HepG2 (cell line): ENCODE data around the gene EPB41L3. TPM values are rescaled to one million over a fixed set of nuclear protein-coding genes. Genes with fewer than 3 reads are reported as not detected.

Experiments
- ATAC-seq: fragments of 200-7000 bp; cut with Tn5 transposase; 3 replicates; pipeline ENCODE4 v1.9.1; 2020; ENCODE audit warnings: mild to moderate bottlenecking, moderate library complexity
- BruUV-seq: library from RNA; stranded (reverse); fragments of 400-500 nt; replicated peaks from 2 replicates; lab custom pipeline; 2021; lab: Mats Ljungman, UMichigan
- CTCF ChIA-PET: fragments of 300-600 bp; formaldehyde crosslinking; extraction: SDS; loops from one replicate; lab custom pipeline; 2021; ENCODE audit warnings: low total read pairs, inconsistent platforms, low intra/inter-chr PET ratio; lab: Yijun Ruan, JAX
- POLR2A ChIA-PET: fragments of 350-600 bp; sonication (Branson Sonifier 250); formaldehyde crosslinking; loops from one replicate; lab custom pipeline; 2020; ENCODE audit warnings: antibody characterized with exemption, inconsistent platforms; lab: Yijun Ruan, JAX
- DNase-seq: peaks from one replicate; pipeline ENCODE4 v3.0.0-alpha.2; 2015; ENCODE audit warnings: low spot score
- FAIRE-seq: peaks from 3 replicates; lab custom pipeline; 2011; peaks lifted over from hg19 to GRCh38; lab: Jason Lieb, UNC
- H2AFZ ChIP-seq: one replicate; pipeline ENCODE4 v1.6.1; 2011; ENCODE audit warnings: low read length, inconsistent platforms
- H3K27ac ChIP-seq: fragments of 300-600 bp; 3 replicates; pipeline ENCODE4 v1.8.0; 2011; ENCODE audit warnings: mixed run types, mild to moderate bottlenecking, mixed read lengths, low read length, inconsistent platforms; ENCODE audit not compliant: insufficient read depth; ENCODE audit errors: extremely low read length
- H3K27me3 ChIP-seq, 2 experiments: fragments of 200-600 bp in 1 of 2; 2 replicates in 1 of 2; 3 replicates in 1 of 2; pipeline versions ENCODE4 v1.6.0 to v1.8.0; 2011; ENCODE audit warnings: low read length in 2 of 2, mild to moderate bottlenecking in 2 of 2, moderate library complexity in 2 of 2, inconsistent platforms in 1 of 2; ENCODE audit not compliant: insufficient read depth in 2 of 2, control insufficient read depth in 1 of 2
- H3K36me3 ChIP-seq, 2 experiments: fragments of 200-600 bp in 1 of 2; replicated peaks in 1 of 2; 2 replicates in 1 of 2; 3 replicates in 1 of 2; pipeline versions ENCODE4 v1.5.1 to v1.8.0; 2011; ENCODE audit warnings: low read length in 2 of 2, inconsistent platforms in 1 of 2; ENCODE audit not compliant: insufficient read depth in 2 of 2, control insufficient read depth in 1 of 2
- H3K4me1 ChIP-seq: 2 replicates; pipeline ENCODE4 v1.5.1; 2012; ENCODE audit warnings: low read length, inconsistent platforms; ENCODE audit not compliant: insufficient read depth
- H3K4me2 ChIP-seq: 2 replicates; pipeline ENCODE4 v1.6.0; 2011; ENCODE audit warnings: low read depth, low read length, inconsistent platforms
- H3K4me3 ChIP-seq, 3 experiments: fragments of 200-600 bp in 1 of 3; sonication (generic), shearing (Covaris generic) in 1 of 3; replicated peaks in 1 of 3; 2 replicates each; pipeline ENCODE4 v1.5.1; 2011 to 2016; ENCODE audit warnings: low read length in 3 of 3, inconsistent platforms in 2 of 3, low read depth in 2 of 3, mild to moderate bottlenecking in 2 of 3, control low read depth in 1 of 3, mixed read lengths in 1 of 3; ENCODE audit not compliant: insufficient read depth in 1 of 3
- H3K79me2 ChIP-seq: one replicate; pipeline ENCODE4 v1.6.1; 2011; ENCODE audit warnings: low read length, inconsistent platforms; ENCODE audit not compliant: insufficient read depth
- H3K9ac ChIP-seq: 2 replicates; pipeline ENCODE4 v1.6.0; 2011; ENCODE audit warnings: mild to moderate bottlenecking, low read depth, low read length, inconsistent platforms; ENCODE audit not compliant: insufficient read depth
- H3K9me3 ChIP-seq: 2 replicates; pipeline ENCODE4 v1.5.1; 2012; ENCODE audit warnings: mild to moderate bottlenecking, low read length
- H4K20me1 ChIP-seq: 2 replicates; pipeline ENCODE4 v1.6.0; 2011; ENCODE audit warnings: inconsistent platforms, mild to moderate bottlenecking, low read length, moderate library complexity; ENCODE audit not compliant: insufficient read depth
- HNF4A ChIP-seq: sonication (generic); formaldehyde crosslinking; IDR thresholded peaks from 2 replicates; pipeline ENCODE4 v1.4.0; 2020; ENCODE audit warnings: missing genetic modification reagents
- ZNF556 ChIP-seq: sonication (generic); formaldehyde crosslinking; IDR thresholded peaks from 2 replicates; pipeline ENCODE4 v1.4.0; 2020; ENCODE audit warnings: mild to moderate bottlenecking, missing genetic modification reagents, borderline replicate concordance
- in situ Hi-C: cut with HindIII; loops from 2 replicates; pipeline ENCODE4 v1.10.0; 2017; ENCODE audit warnings: low pct_unique_long_range_greater_than_20kb; ENCODE audit not compliant: extremely low pct_ligation_motif_present
- intact Hi-C: fragments of 100-400 bp; cut with micrococcal nuclease; formaldehyde crosslinking; loops from one replicate; pipeline ENCODE4 v1.10.0; 2022; ENCODE audit not compliant: unreplicated experiment
- polyA plus RNA-seq, 8 experiments: library from polyadenylated mRNA; depleted of rRNA in 3 of 8; stranded (reverse) in 7 of 8; unstranded in 1 of 8; fragments of >200 nt; fragmentation: Illumina TruSeq in 4 of 8; extraction: Trizol in 4 of 8; gene quantifications; 2 replicates each; pipeline versions ENCODE4 v1.2.1 to v1.2.3, GENCODE V29; 2011 to 2016; ENCODE audit warnings: low read depth in 4 of 8, missing spikeins in 1 of 8, mixed read lengths in 1 of 8; ENCODE audit not compliant: insufficient read depth in 1 of 8
- total RNA-seq, 5 experiments: library from RNA; depleted of rRNA; stranded (reverse); fragments of >200 nt; fragmentation: Illumina TruSeq; extraction: Trizol; gene quantifications; 2 replicates each; pipeline ENCODE4 v1.2.3, GENCODE V29; 2016; ENCODE audit warnings: low read depth in 1 of 5
- TF ChIP-seq, protein P1 (sequence below): sonication (generic); formaldehyde crosslinking; IDR thresholded peaks from 2 replicates; pipeline ENCODE4 v1.4.0; 2020; ENCODE audit warnings: missing genetic modification reagents
- TF ChIP-seq, protein P2 (sequence below): sonication (generic); formaldehyde crosslinking; IDR thresholded peaks from 2 replicates; pipeline ENCODE4 v1.5.0; 2020; ENCODE audit warnings: mild to moderate bottlenecking, missing genetic modification reagents
- TF ChIP-seq, protein P3 (sequence below): sonication (generic); formaldehyde crosslinking; IDR thresholded peaks from 2 replicates; pipeline ENCODE4 v1.5.1; 2020; ENCODE audit warnings: mild to moderate bottlenecking, missing genetic modification reagents, borderline replicate concordance

The EPB41L3 gene
- total and polyA plus RNA-seq, 2 of the 13 experiments (the other 11 are each of a cell fraction or from before 2014, with no cell fraction given): not detected

DNA sequence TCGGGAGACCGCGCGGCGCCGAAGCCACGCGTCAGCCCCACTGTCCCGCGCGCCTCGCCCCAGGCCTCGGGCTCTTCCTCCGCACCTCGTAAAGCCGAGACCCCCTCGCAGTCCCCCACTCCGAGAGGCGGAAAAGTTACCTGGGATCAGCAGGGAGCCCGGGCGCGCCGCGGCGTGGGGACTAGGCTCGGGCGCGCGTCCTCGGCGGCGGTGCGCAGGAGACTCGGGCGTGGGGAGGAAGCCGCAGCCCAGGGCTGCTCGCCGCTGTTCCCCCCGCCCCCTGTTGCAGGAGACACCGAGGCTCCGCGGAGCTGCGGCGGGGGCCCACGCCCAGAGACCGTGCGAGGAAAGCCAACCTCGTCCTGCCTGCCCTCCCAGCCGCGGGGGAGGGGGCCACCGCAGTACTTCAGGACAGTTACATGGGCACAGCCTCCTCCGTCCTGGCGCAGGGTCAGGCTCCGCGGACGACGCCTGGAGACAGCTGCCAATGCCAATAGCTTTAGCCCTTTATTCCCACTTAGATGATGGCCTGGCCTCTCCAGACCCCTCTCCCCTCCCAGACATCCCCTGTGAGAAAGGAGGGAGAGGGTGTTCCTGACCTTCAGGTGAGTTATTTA is at the start of gene EPB41L3 (continued):
- TF ChIP-seq, protein P1, sequence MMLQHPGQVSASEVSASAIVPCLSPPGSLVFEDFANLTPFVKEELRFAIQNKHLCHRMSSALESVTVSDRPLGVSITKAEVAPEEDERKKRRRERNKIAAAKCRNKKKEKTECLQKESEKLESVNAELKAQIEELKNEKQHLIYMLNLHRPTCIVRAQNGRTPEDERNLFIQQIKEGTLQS (CRISPR knock-in tag): no peak
- TF ChIP-seq, protein P2, sequence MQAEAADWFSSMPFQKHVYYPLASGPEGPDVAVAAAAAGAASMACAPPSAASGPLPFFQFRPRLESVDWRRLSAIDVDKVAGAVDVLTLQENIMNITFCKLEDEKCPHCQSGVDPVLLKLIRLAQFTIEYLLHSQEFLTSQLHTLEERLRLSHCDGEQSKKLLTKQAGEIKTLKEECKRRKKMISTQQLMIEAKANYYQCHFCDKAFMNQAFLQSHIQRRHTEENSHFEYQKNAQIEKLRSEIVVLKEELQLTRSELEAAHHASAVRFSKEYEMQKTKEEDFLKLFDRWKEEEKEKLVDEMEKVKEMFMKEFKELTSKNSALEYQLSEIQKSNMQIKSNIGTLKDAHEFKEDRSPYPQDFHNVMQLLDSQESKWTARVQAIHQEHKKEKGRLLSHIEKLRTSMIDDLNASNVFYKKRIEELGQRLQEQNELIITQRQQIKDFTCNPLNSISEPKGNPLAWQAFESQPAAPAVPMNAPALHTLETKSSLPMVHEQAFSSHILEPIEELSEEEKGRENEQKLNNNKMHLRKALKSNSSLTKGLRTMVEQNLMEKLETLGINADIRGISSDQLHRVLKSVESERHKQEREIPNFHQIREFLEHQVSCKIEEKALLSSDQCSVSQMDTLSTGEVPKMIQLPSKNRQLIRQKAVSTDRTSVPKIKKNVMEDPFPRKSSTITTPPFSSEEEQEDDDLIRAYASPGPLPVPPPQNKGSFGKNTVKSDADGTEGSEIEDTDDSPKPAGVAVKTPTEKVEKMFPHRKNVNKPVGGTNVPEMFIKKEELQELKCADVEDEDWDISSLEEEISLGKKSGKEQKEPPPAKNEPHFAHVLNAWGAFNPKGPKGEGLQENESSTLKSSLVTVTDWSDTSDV (CRISPR knock-in tag): no peak
- TF ChIP-seq, protein P3, sequence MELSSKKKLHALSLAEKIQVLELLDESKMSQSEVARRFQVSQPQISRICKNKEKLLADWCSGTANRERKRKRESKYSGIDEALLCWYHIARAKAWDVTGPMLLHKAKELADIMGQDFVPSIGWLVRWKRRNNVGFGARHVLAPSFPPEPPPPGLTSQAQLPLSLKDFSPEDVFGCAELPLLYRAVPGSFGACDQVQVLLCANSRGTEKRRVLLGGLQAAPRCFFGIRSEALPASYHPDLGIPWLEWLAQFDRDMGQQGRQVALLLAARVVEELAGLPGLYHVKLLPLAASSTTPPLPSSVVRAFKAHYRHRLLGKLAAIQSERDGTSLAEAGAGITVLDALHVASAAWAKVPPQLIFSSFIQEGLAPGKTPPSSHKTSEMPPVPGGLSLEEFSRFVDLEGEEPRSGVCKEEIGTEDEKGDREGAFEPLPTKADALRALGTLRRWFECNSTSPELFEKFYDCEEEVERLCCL: no peak

DNA sequence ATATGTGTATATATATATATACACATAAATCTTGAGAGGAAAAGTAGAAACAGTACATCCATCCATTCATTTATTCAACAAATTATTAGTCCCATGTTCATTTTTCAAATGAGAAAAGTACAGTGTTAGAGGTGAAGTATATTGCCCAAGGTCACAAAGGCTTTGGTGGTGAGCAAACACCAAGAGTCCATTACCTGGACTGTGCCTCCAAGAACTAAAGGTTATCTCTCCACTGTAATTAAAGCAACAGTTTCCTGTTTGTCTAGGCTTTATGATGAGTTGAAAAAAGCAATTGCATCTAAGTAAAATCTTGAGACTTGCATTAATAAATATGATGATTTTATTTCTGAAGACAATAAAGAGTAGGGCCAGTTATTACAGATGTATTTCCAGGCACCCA is 44.7 kb upstream of the EPB41L3 start:
- in situ Hi-C loops (no loop called here), intact Hi-C loops (no loop called here)
- Histone ChIP-seq H3K9ac (no peak overlapping the region), H2AFZ (no peak overlapping the region), H3K4me1 (no peaks in the 10 kb centered on the region), H3K79me2 (no peaks in the 10 kb centered on the region), H3K4me2 (no peak overlapping the region), H3K27ac (no peak overlapping the region), H3K4me3 (no peak overlapping the region), H3K9me3 (no peaks in the 10 kb centered on the region), H3K27me3 (no peaks in the 10 kb centered on the region), H4K20me1 (no peaks in the 10 kb centered on the region), H3K36me3 (no peaks in the 10 kb centered on the region)
- CTCF ChIA-PET: no interaction called here
- TF ChIP-seq HNF4A (CRISPR knock-in tag) (0 out of 2 replicates have a peak, but pooled peaks have one; percentile 34), ZNF556 (CRISPR knock-in tag) (no peak)
- BruUV-seq: no TSS peak
- POLR2A ChIA-PET: no interaction called here
- DNase-seq: no peak
- ATAC-seq: no peak
- no peak for FAIRE-seq
